GM19372 (cell line): ENCODE data around the gene DUOXA2.

Experiments used
- ATAC-seq: cut with Tn5 transposase; IDR thresholded peaks from one replicate; pipeline ENCODE4 v1.9.1; 2021; ENCODE audit warnings: mild to moderate bottlenecking, low read depth, moderate library complexity; ENCODE audit not compliant: unreplicated experiment

Gene DUOXA2

DNA sequence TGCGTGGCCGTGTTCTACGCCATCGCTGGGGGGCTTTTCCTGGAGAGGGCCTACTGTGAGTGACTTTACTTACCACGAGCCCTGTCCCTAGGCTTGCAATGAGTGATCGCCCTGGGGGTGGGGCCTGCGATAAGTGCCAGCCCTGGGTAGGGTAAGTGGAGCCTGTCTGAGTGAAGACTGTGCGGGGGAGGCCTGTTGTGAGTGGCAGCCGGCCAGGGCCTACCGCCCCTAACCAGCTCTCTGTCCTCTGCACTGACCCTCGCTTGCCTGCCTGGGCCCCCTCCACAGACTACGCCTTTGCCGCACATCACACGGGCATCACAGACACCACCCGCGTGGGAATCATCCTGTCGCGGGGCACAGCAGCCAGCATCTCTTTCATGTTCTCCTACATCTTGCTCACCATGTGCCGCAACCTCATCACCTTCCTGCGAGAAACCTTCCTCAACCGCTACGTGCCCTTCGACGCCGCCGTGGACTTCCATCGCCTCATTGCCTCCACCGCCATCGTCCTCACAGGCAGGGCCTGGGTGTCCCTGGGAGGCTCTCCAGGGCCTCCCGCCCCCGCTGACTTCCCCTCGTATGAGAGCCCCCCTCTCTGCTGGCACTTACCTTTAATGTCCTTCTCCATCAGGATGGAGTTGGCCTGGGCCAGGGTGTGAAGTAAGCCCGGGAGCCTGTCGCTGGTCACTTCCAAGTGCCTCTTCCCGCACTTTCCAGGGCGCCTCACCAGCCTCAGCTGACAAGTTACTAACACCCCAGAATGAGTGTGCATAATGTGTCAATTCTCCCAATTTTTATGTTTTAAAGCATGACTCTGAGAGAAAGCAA is 38.1 kb downstream of the DUOXA2 start:
- ATAC-seq = no peak

- ATAC-seq = no peak
Observed at GRCh38 chr15:45155739-45156138, 41.6 kb downstream of the DUOXA2 start.

GRCh38 chr15:45156744-45157455 is 42.8 kb downstream of the DUOXA2 start:
- ATAC-seq = no peak

GRCh38 chr15:45157974-45158373 is 43.8 kb downstream of the DUOXA2 start:
- ATAC-seq = no peak

GRCh38 chr15:45161666-45162065 is 47.5 kb downstream of the DUOXA2 start:
- no peak for ATAC-seq

- ATAC-seq = no peak
Observed at GRCh38 chr15:45162771-45163507, 48.8 kb downstream of the DUOXA2 start.

- no peak for ATAC-seq
Observed at GRCh38 chr15:45163508-45163856, 49.4 kb downstream of the DUOXA2 start.

- no peak for ATAC-seq
Observed at GRCh38 chr15:45164914-45165313, 50.8 kb downstream of the DUOXA2 start.

GRCh38 chr15:45165536-45165935 is 51.4 kb downstream of the DUOXA2 start:
- ATAC-seq = no peak

GRCh38 chr15:45166834-45167630 is 52.9 kb downstream of the DUOXA2 start:
- peak; percentile 92 for ATAC-seq

DNA sequence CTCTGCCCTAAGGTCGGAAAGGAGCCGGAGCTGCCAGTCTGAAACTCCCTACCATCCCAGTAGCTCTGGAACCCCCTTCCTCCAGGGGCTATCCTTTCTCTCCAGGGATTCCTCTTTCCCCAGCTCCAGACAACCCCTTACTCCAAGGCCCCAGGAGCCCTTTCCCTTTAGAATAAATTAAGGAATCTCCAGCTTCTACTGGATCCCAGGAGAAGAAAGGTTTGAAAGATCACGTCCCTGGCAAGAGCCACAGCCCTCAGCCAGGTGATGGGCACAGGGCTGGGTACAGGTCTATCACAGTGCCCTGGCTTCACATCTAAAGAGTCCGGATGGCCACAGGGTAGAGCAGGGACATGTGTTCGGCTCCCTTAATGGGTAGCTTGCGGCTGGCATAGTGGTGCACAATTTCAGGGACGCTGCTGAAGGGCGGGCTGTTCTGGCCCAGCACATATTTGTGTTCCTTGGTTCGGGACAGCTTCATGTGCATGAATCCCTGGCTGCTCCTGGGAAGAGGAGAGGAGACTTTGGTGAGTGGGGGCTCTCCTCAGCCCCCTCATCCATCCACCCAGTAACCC is 53.6 kb downstream of the DUOXA2 start:
- ATAC-seq = no peak
